ENCODE results near the gene QRICH1.

Gene QRICH1

DNA sequence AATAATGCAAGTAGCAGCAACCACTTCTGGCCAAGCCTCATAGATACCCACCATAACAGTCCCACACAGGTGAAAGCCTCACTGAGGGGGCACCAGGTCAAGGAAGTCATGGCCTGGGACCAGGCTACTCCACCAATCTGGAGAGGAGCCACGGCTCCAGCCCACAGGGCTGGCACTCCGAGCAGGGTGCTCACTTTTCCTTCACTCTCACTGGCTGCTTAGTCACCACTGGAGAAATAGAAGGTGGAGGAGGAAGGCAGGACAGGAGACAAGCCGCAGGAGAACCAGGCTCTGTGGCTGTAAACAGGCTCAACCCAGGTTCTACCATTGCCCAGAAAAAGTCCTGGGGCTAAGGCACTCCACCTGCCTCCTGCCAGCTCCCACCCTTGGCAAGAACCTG, 25.6 kb upstream of the QRICH1 start:
- no peak for DNase-seq

- DNase-seq = no peak
Measured at GRCh38 chr3:49119036-49119435, 25.2 kb upstream of the QRICH1 start.

GRCh38 chr3:49112262-49112661, 18.4 kb upstream of the QRICH1 start:
- DNase-seq = no peak

GRCh38 chr3:49111347-49111746, 17.5 kb upstream of the QRICH1 start:
- no peak for DNase-seq

- DNase-seq = no peak
Measured at GRCh38 chr3:49110780-49111179, 16.9 kb upstream of the QRICH1 start.

DNA sequence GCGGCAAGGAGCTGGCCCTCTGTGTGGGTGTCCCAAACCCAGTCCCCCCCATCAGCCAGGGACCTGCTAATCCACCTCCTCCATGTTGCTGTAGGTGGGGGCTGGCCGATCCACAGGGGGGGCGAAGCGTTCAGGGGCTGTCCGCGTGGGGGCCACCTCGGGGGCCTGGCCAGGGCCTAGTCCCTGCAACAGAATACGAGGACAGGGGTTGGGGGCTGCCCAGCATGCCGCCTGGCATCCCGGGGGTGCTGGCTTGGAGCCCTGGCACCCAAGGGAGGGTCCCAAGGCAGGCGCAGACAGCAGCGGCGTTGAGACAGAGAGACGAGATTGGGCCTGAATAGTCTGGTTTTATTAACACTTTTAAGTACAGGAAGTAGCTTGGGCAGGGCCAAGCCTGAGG, 14.5 kb upstream of the QRICH1 start:
- no peak for DNase-seq

GRCh38 chr3:49104427-49105291, 10.8 kb upstream of the QRICH1 start, which contains the start of gene QARS1:
QARS1 (minus strand) TSS chr3:49104757; CDS start chr3:49104733, 24 bp downstream.
- peak; percentile 88 to 93 for DNase-seq

GRCh38 chr3:49104052-49104426, 10.2 kb upstream of the QRICH1 start:
- no peak for DNase-seq

- no peak for DNase-seq
Measured at GRCh38 chr3:49100046-49100615, 6.3 kb upstream of the QRICH1 start.

- no peak for DNase-seq
Measured at GRCh38 chr3:49098910-49099630, 5.2 kb upstream of the QRICH1 start.

- DNase-seq = no peak
Measured at GRCh38 chr3:49098429-49098828, 4.6 kb upstream of the QRICH1 start.

DNA sequence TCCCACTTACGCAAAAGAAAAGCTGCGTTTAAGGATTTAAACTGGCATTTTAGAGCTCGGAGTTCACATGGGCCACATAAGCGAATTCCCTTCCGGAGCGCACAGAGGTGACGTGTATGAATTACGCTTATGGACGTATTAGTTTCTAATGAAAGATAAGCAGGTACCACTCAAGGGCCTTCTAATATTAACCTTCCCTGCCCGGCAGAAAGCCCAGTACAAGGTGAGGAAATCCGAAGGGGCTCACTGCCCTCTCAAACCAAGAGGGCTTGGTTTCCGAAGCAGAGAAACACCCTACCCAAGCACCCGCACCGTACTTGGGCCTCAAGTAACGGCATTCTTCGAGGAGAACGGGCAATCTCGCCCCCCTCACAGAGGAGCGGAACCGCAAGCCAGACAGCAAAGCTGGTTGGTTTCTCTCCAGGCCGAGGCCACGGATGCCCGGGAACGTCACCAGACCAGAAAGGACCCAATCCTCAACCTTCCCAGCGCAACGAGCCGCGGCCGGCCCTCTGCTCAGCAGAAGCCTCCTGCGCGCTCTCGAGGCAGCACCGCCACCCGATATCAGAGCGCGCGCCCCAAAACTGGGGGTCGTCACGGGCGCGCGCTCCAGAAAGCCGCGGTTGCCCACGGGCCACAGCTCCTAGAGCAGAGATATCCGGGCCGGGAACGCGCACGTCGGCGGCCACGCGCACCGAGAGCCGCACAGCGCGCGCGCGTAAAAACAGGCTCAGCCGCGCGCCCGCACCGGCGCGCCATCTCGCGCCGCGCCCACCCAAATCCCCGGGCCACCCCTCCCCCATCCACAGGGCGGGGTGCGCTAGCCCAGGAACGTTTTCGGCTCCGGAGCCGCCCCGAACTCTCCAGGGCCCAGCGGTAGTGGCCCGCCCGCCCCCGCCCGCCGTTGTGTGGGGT, 676 bp downstream of the QRICH1 start:
- DNase-seq = peak; percentile 61 to 66

DNA sequence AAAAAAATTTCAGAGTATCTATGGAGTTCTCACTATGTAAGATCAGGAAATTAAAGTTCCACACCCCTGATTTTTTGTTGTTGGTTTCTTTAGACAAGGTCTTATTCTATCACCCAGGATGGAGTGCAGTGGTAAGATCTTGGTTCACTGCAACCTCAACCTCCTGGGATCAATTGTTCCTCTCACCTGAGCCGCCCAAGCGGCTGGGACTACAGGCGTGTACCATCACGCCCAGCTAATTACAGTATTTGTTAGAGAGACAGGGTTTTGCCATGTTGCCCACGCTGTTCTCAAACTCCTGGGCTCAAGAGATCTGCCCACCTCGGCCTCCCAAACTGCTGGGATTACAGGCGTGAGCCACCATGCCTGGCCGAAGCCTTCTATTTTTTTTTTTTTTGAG, 12.4 kb downstream of the QRICH1 start:
- DNase-seq = no peak

GRCh38 chr3:49079270-49079669, 14.6 kb downstream of the QRICH1 start:
- DNase-seq = no peak

DNA sequence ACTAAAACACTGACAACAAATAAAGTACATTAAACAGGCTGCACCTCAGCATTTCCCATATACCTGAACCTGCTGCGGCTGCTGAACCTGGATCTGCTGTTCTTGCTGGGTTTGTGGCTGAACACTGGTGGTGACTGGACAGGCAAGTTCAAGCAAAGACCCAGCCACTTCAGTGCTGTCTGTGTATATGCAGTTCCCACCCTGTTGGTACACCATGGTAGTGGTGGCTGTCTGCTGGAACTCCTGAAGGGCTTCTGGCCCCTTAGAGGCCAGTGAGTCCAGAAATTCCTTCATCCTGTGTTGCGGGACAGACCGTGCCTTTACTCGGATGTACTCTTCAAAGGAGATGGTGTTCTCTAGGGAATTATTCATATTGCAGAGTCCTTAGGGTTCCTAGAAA, 17.2 kb downstream of the QRICH1 start:
- DNase-seq = no peak

- no peak for DNase-seq
Measured at GRCh38 chr3:49076116-49076515, 17.8 kb downstream of the QRICH1 start.

GRCh38 chr3:49058011-49058410, 35.9 kb downstream of the QRICH1 start:
- DNase-seq = no peak

- DNase-seq = no peak
Measured at GRCh38 chr3:49057268-49057667, 36.6 kb downstream of the QRICH1 start.

GRCh38 chr3:49054344-49054862, 39.5 kb downstream of the QRICH1 start:
- DNase-seq = no peak

DNA sequence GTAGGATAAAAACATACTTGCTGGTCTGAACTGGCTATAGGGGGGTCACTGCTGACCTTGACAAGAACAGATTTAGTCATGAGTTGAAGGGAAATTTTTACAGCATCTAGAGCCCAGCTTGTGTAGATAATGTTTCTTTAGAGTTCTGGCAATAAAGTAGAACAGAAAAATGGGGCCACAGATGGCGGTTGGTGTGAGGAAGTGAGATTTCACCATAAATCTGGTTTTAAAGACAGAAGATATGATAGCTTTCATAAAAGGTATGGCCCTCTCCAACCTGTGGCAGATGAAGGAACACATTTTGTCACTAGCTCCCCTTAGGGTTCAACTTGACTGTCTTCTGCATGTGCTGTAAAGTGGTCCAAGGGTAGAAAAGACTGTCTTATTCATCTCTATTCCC, 40.3 kb downstream of the QRICH1 start:
- DNase-seq = no peak

DNA sequence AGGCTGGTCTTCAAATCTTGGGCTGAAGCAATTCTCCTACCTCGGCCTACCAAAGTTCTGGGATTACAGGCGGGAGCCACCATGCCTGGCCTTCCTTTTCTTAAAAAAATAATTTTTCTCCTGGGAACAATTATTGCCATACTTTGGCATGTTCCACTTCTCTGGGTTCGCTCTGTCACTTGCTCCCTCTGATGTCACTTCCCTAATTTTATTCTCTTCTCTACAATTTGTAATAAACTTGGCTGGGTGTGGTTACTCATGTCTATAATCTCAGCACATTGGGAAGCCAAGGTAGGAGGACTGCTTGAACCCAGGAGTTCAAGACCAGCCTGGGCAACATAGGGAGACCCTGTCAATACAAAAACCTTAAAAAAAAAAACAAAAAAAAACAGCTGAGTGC, 58.6 kb downstream of the QRICH1 start:
- peak; percentile 74 to 75 for DNase-seq

- DNase-seq = no peak
Measured at GRCh38 chr3:49034650-49035049, 59.2 kb downstream of the QRICH1 start.

All from inflammatory macrophage treated with lipopolysaccharide for 1 hour (primary cell).